Ascending aorta (tissue), 2 donors: ENCODE results near the gene ACOXL. TPM values are rescaled to one million over a fixed set of nuclear protein-coding genes. Genes with fewer than 3 reads are reported as not detected.

Experiments used
- DNase-seq, 2 donors: peaks; one replicate each; pipeline ENCODE4 v3.0.0-alpha.2; 2019; ENCODE audit warnings: low spot score in 2 of 2
- H3K27ac ChIP-seq, 2 donors: fragments of 200-600 bp; sonication (generic); one replicate each; pipeline ENCODE4 v1.5.1; 2016 to 2017; ENCODE audit warnings: mild to moderate bottlenecking in 1 of 2
- H3K27me3 ChIP-seq: fragments of 200-600 bp; sonication (generic); one replicate; pipeline ENCODE4 v1.5.1; 2017
- H3K36me3 ChIP-seq, 2 donors: fragments of 200-600 bp; sonication (generic); one replicate each; pipeline ENCODE4 v1.5.1; 2016
- H3K4me1 ChIP-seq, 2 donors: fragments of 200-600 bp; sonication (generic); one replicate each; pipeline ENCODE4 v1.5.1; 2016 to 2017; ENCODE audit warnings: mild to moderate bottlenecking in 1 of 2
- H3K4me3 ChIP-seq, 2 donors: fragments of 200-600 bp; sonication (generic); one replicate each; pipeline ENCODE4 v1.5.1; 2016 to 2017; ENCODE audit warnings: mild to moderate bottlenecking in 1 of 2
- H3K9me3 ChIP-seq, 2 donors: fragments of 200-600 bp; sonication (generic); one replicate each; pipeline ENCODE4 v1.5.1; 2016
- intact Hi-C: fragments of 100-400 bp; cut with DNase I; formaldehyde crosslinking; loops from one replicate; pipeline ENCODE4 v1.15.1; 2023
- total RNA-seq: library from RNA; depleted of rRNA; stranded (reverse); fragments of >200 nt; gene quantifications from one replicate; pipeline ENCODE4 v1.1.0, GENCODE V29; 2016
- TF ChIP-seq, protein P1 (sequence below), 3 experiments: fragments of 200-600 bp in 2 of 3; fragments of 450-650 bp in 1 of 3; sonication (generic) in 2 of 3; IDR thresholded peaks; one replicate each; pipeline ENCODE4 v1.5.1; 2016 to 2019; ENCODE audit warnings: antibody characterized with exemption in 3 of 3, mild to moderate bottlenecking in 1 of 3, moderate library complexity in 1 of 3

ACOXL gene
- total RNA-seq, 1 donor from 2014 or later: not detected

DNA sequence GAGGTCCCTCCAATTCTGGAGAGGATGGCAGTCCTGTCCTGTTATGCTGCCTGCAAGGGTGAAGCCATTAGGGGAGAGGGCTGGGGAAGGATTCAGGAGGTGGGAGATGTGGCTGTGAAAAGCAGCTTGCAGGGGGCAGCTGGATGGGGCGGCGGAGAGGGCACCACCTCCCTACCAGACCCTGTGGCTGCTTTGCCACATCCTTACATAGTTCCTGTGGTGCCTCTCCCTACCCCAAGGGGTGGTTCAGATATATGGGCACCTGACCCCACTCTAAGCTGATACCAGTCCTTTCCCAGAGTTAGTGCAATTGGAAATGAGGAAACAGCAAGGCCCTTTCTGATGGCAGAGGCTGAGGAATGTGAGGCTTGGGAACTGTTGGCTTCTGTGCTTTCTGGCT, 6.1 kb upstream of the ACOXL start:
- no peaks in the 10 kb centered on the region for H3K4me1 ChIP-seq
- no peak overlapping the region for H3K4me3 ChIP-seq
- TF ChIP-seq, protein P1, sequence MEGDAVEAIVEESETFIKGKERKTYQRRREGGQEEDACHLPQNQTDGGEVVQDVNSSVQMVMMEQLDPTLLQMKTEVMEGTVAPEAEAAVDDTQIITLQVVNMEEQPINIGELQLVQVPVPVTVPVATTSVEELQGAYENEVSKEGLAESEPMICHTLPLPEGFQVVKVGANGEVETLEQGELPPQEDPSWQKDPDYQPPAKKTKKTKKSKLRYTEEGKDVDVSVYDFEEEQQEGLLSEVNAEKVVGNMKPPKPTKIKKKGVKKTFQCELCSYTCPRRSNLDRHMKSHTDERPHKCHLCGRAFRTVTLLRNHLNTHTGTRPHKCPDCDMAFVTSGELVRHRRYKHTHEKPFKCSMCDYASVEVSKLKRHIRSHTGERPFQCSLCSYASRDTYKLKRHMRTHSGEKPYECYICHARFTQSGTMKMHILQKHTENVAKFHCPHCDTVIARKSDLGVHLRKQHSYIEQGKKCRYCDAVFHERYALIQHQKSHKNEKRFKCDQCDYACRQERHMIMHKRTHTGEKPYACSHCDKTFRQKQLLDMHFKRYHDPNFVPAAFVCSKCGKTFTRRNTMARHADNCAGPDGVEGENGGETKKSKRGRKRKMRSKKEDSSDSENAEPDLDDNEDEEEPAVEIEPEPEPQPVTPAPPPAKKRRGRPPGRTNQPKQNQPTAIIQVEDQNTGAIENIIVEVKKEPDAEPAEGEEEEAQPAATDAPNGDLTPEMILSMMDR (IDR thresholded peaks at IDR 0.05): no peak
- intact Hi-C loops: no loop called here
- H3K27me3 ChIP-seq: no peaks in the 10 kb centered on the region
- no peaks in the 10 kb centered on the region for H3K9me3 ChIP-seq
- no peaks in the 10 kb centered on the region for H3K36me3 ChIP-seq
- no peak overlapping the region for H3K27ac ChIP-seq
- DNase-seq: no peak

DNA sequence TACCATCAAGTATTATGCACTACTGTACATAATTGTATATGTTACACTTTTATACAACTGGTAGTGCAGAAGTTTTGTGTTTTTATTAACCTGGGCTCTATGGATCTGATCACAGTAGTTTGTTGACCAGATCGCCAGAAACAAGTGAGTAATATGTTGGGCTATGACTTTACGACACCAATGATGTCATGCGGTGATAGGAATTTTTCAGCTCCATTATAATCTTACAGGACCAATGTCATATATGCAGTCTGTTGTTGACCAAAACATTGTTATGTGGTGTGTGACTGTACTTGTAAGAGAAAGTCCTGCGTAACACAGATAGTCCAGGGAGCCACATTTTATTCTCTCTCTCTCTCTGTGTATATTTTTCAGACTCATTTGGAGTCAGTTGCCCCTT, 4.5 kb upstream of the ACOXL start:
- no peak overlapping the region for H3K4me3 ChIP-seq
- TF ChIP-seq, protein P1 (IDR thresholded peaks at IDR 0.05): no peak
- peaks cover 0 to 7% of the 10 kb centered on the region in 2 donors for H3K4me1 ChIP-seq
- no peaks in the 10 kb centered on the region for H3K36me3 ChIP-seq
- no peaks in the 10 kb centered on the region for H3K9me3 ChIP-seq
- no peak for DNase-seq
- intact Hi-C loops: no loop called here
- H3K27me3 ChIP-seq: peaks cover 7% of the 10 kb centered on the region
- H3K27ac ChIP-seq: no peak overlapping the region

DNA sequence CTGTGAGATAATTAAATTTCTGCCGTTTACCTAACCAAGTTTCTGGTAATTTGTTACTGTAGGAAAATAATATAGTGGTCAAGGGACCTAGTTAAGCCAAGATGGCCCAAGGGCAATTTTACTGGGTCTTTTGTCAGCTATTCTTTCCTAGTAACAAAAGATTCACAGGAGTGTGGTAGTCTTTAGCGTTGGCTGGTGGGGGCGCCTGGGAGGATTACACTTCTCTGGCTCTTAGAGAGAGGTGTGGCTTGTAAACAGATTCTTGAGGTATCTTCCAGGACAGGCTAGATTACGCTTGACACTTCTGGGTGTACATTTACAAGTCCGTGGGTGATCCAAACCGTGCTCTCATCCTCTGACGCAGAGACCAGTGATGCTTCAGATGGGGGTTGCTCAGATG, 3.3 kb upstream of the ACOXL start:
- Histone ChIP-seq H3K27me3 (peaks cover 8% of the 10 kb centered on the region), H3K4me1 (peaks cover 0 to 7% of the 10 kb centered on the region in 2 donors), H3K27ac (no peak overlapping the region), H3K36me3 (no peaks in the 10 kb centered on the region), H3K9me3 (no peaks in the 10 kb centered on the region), H3K4me3 (no peak overlapping the region)
- no peak for DNase-seq
- TF ChIP-seq, protein P1 (IDR thresholded peaks at IDR 0.05): no peak
- intact Hi-C loops: no loop called here

DNA sequence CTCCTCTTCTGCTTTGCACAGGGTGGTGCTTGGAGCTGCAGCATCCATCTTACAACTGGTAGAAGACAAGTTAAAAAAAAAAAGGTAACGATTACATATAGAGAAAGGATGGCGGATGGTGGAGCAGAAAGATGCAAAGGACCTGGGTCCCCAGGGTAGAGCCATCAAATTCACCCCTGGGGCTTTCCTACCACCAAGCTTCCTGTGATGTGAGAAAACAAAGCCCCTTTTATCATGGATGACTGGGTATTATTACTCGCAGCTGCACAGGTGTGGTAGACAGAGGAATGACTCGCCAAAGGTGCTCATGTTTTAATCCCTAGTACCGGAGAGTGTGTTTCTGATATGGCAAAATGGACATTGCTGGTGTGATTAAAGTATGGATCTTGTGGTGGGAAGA, 1.3 kb upstream of the ACOXL start:
- Histone ChIP-seq H3K27ac (no peak overlapping the region), H3K4me3 (no peak overlapping the region), H3K27me3 (peaks cover 8% of the 10 kb centered on the region), H3K9me3 (no peaks in the 10 kb centered on the region), H3K4me1 (peaks cover 0 to 7% of the 10 kb centered on the region in 2 donors), H3K36me3 (no peaks in the 10 kb centered on the region)
- TF ChIP-seq, protein P1 (IDR thresholded peaks at IDR 0.05): no peak
- DNase-seq: no peak
- intact Hi-C loops: no loop called here

DNA sequence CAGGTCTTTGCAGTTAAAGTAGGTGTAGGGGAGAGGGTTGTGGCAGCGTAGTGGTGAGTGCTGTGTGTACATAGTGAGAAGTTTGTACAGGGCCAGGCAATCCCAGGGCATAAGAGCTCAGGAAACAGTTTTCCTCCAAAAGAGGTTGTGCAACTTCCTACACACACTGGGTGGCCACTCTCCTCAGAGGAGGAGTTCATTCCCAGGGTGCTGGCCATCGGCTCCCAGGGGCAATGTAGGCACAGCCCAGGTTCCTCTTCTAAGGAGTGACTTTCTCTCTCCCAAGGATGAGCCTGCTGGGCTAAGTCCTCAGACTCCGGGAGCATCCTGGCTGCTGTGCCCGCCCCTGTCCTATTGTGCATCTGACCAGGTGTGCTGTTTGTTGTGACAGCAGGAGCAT, 3.0 kb downstream of the ACOXL start:
- no peaks in the 10 kb centered on the region for H3K36me3 ChIP-seq
- peaks cover 8% of the 10 kb centered on the region for H3K27me3 ChIP-seq
- H3K27ac ChIP-seq: no peak overlapping the region
- H3K4me3 ChIP-seq: no peak overlapping the region
- peaks cover 0 to 7% of the 10 kb centered on the region in 2 donors for H3K4me1 ChIP-seq
- H3K9me3 ChIP-seq: peaks cover 0 to 7% of the 10 kb centered on the region in 2 donors
- TF ChIP-seq, protein P1 (IDR thresholded peaks at IDR 0.05): no peak
- intact Hi-C loops: no loop called here
- no peak for DNase-seq

DNA sequence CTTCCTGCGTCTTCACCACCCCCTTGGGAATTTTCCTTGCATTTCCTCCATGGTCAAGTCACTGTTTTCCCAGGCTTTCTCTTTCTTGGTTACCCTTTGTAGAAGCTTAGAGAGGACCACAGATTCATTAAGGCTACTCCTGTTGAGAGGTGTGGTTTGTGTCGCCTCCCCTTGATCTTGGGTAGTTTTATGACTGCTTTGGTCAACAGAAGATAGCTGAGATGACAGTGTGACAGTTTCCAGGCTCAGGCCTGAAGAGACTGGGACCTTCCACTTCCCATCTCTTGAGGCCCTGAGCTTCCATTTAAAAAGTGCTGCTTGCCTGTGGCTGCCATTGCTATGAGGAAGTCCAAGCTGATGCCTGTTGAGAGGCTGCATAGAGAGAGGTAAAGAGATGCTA, 5.4 kb downstream of the ACOXL start:
- no peak for DNase-seq
- Histone ChIP-seq H3K36me3 (no peaks in the 10 kb centered on the region), H3K4me3 (no peak overlapping the region), H3K9me3 (peaks cover 0 to 7% of the 10 kb centered on the region in 2 donors), H3K27ac (no peak overlapping the region), H3K27me3 (peaks cover 3% of the 10 kb centered on the region), H3K4me1 (peaks cover 0 to 1% of the 10 kb centered on the region in 2 donors)
- TF ChIP-seq, protein P1 (IDR thresholded peaks at IDR 0.05): no peak
- intact Hi-C loops: no loop called here
